Ovary (tissue), 9 donors: ENCODE results near the gene MTMR12. TPM values are rescaled to one million over a fixed set of nuclear protein-coding genes. Genes with fewer than 3 reads are reported as not detected.

Source experiments
- DNase-seq, 5 donors: peaks; one replicate each; pipeline ENCODE4 v3.0.0-alpha.2; 2019 to 2020
- H3K27ac ChIP-seq, 2 donors: fragments of 200-600 bp; one replicate each; pipeline versions ENCODE4 v1.5.1 to v1.8.0; 2019 to 2022
- H3K27me3 ChIP-seq: fragments of 200-600 bp; one replicate; pipeline ENCODE4 v1.8.0; 2022
- H3K36me3 ChIP-seq: fragments of 200-600 bp; sonication (generic); one replicate; pipeline ENCODE4 v1.5.1; 2019
- H3K4me1 ChIP-seq: one replicate; pipeline ENCODE4 v1.8.1; 2013; ENCODE audit warnings: mild to moderate bottlenecking, moderate library complexity; ENCODE audit not compliant: insufficient read depth
- H3K4me3 ChIP-seq: fragments of 200-600 bp; sonication (generic); one replicate; pipeline ENCODE4 v1.5.1; 2017
- H3K9me3 ChIP-seq, 2 donors: fragments of 200-600 bp in 1 of 2; sonication (generic) in 1 of 2; one replicate each; pipeline versions ENCODE4 v1.5.1 to v1.8.1; 2013 to 2019; ENCODE audit warnings: mild to moderate bottlenecking in 1 of 2, moderate library complexity in 1 of 2
- EP300 ChIP-seq: sonication (generic); formaldehyde crosslinking; IDR thresholded peaks from one replicate; pipeline ENCODE4 v1.6.1; 2017; ENCODE audit warnings: antibody characterized with exemption
- POLR2A ChIP-seq: fragments of 450-650 bp; IDR thresholded peaks from one replicate; pipeline ENCODE4 v1.6.1; 2017; ENCODE audit warnings: antibody characterized with exemption, mild to moderate bottlenecking, moderate library complexity
- WGBS, 3 donors: extraction: QIAGEN DNeasy Blood & Tissue Kit in 1 of 3; methylation state at CpG; one replicate each; pipeline versions ENCODE4 v1.1.5 to v1.1.7; 2013 to 2017; 5-methylcytosine and 5-hydroxymethylcytosine counted together
- intact Hi-C, 4 donors: fragments of 100-400 bp; cut with DNase I; formaldehyde crosslinking; loops; one replicate each; pipeline versions ENCODE4 v1.11.0 to v1.15.1; 2022 to 2023
- polyA plus RNA-seq, 2 donors: library from polyadenylated mRNA; stranded (reverse); fragments of 200-250 nt in 1 of 2; fragments of 350-450 nt in 1 of 2; fragmentation: Illumina TruSeq in 1 of 2; extraction: RNeasy Lipid Tissue Mini Kit (QIAGEN cat#74804) in 1 of 2; gene quantifications; one replicate each; pipeline ENCODE4 v1.2.3, GENCODE V29; 2013 to 2014
- total RNA-seq, 7 donors: library from RNA; depleted of rRNA in 2 of 7; stranded (reverse); fragments of >200 nt in 2 of 7; fragmentation: NEBNext Ultra II Directional in 3 of 7; extraction: Animal tissue kit (Norgen Biotek cat#: 25700) in 3 of 7; gene quantifications; one replicate each; pipeline versions ENCODE4 v1.1.0 to v1.2.4, GENCODE V29; 2016 to 2023
- TF ChIP-seq, protein P1 (sequence below), 3 donors: fragments of 450-650 bp in 2 of 3; fragments of 200-600 bp in 1 of 3; IDR thresholded peaks; one replicate each; pipeline versions ENCODE4 v1.5.1 to v1.8.0; 2016 to 2022; ENCODE audit warnings: antibody characterized with exemption in 3 of 3, mild to moderate bottlenecking in 1 of 3
- donor health status: DM: no; HTN: no; CAD: no; lungs with moderate emphysema.
- donor health status: DM: no; HTN: no; CAD: no.
- donor health status: Bipolar disorder and iron deficiency.
- donor health status: DM: yes; HTN: yes; CAD: no.
- donor health status: DM: no; HTN: no; CAD: no.
- donor health status: DM: yes; HTN: yes; CAD: no.

Gene MTMR12
- total and polyA plus RNA-seq, 9 donors: 14.9 to 39.0 (median 35.2) TPM

DNA sequence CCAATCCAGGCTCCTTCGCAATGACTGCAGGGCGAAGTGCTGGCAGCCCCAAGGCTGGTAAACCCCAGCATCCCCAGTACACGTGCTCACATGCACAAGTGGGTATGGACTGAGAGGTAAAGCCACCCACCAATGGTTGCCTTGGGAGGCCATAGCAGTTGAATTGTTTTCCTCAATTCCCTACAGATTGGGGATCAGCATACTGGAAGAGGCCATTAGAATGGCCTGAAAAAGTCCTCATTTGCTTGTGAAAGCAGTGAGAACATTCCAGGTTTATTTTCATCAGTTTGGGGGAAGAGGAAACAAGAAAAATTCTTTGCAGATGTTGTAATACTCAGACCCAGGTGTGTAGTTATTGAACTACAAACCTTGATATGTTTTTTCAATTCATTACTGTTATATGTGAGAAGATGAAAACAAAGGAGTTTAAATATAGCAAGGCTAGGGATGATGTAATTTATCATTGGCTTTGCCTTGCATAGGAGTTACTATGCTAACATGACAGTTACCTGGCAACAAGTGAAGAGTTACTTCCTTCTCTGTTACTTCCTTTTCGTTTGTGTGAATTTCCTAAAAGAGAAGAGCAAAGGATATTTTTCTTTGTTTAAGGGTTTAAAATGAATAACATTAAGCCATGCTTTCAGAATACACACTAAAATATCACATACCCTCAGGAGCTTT, 36.4 kb downstream of the MTMR12 start:
- Histone ChIP-seq H3K4me1 (peaks cover 12% of the 10 kb centered on the region), H3K27ac (no peak overlapping the region), H3K27me3 (no peaks in the 10 kb centered on the region), H3K36me3 (no peaks in the 10 kb centered on the region), H3K9me3 (no peaks in the 10 kb centered on the region), H3K4me3 (no peak overlapping the region)
- no peak for DNase-seq
- 68 to 84% (median 80%) methylated on average over 4 of the region's 4 CpGs for WGBS, 3 donors
- TF ChIP-seq POLR2A: no peak
- TF ChIP-seq, protein P1, sequence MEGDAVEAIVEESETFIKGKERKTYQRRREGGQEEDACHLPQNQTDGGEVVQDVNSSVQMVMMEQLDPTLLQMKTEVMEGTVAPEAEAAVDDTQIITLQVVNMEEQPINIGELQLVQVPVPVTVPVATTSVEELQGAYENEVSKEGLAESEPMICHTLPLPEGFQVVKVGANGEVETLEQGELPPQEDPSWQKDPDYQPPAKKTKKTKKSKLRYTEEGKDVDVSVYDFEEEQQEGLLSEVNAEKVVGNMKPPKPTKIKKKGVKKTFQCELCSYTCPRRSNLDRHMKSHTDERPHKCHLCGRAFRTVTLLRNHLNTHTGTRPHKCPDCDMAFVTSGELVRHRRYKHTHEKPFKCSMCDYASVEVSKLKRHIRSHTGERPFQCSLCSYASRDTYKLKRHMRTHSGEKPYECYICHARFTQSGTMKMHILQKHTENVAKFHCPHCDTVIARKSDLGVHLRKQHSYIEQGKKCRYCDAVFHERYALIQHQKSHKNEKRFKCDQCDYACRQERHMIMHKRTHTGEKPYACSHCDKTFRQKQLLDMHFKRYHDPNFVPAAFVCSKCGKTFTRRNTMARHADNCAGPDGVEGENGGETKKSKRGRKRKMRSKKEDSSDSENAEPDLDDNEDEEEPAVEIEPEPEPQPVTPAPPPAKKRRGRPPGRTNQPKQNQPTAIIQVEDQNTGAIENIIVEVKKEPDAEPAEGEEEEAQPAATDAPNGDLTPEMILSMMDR (IDR thresholded peaks at IDR 0.05): no peak
- TF ChIP-seq EP300: no peak
- intact Hi-C loops: no loop called here

DNA sequence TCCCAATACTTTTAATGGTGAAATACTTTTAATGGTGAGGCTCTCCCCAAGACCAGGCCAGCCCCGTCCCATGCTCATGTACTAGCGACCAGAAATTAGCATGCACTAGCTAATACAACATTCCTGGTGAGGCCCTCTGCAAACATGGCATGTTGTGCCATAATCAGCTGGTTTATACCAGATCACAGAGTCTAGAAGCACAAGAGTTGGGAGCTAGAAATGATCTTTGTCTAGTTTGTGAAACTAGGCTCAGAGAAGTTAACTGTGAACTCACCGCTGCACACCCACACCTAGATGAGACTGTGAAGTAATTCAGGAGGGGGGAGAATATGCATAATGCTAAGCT, 37.4 kb downstream of the MTMR12 start:
- Histone ChIP-seq H3K4me3 (no peak overlapping the region), H3K4me1 (peaks cover 12% of the 10 kb centered on the region), H3K27me3 (no peaks in the 10 kb centered on the region), H3K27ac (peak overlapping the region in 1 of 2 donors; percentile 24), H3K9me3 (no peaks in the 10 kb centered on the region), H3K36me3 (no peaks in the 10 kb centered on the region)
- 44 to 52% (median 50%) methylated on average over 3 of the region's 3 CpGs for WGBS, 3 donors
- DNase-seq: no peak
- intact Hi-C loops: no loop called here
- TF ChIP-seq, protein P1 (IDR thresholded peaks at IDR 0.05): no peak
- no peak for TF ChIP-seq EP300
- TF ChIP-seq POLR2A: no peak

DNA sequence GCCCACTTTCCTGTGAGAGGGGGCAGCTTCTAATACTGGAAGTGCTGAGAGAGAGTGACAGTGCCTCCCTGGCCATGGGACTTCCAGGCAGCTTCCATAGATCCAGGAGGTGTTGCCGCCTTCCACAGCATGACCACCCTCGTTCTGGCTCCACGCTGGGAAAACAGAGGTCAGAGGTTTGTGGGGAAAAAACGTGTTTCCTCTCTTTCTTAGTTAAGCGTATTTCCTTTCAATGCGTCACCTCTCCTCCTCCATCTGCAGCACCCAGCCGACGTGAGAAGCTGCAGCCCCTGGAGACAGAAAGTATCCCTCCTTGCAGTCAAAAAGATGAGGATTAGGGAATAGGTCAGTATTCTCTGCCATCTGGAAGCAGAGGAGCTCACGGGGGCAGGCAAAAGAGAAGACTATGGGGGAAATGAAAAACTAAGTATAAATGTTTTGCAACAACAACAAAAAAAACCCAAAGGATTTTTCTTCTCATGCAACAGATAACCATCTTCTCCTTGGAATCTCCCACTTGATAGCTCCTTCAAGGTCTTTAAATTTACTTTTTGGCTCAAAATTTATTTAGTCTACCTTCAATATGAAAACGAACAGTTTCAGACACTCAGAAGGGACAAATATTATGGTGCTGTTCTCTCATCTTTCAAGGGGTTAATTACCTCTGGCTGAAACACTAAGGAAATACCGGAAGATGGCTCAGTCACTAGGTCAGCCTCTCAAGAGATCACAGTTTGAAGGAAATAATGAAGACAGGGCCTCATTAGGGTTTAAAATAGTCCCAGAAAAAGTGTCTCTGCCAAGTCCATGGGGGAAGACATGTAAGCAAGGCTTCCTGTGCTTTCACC, 38.0 kb downstream of the MTMR12 start:
- no peaks in the 10 kb centered on the region for H3K36me3 ChIP-seq
- H3K27ac ChIP-seq: peak overlapping the region; percentile 24 to 26
- H3K4me1 ChIP-seq: peaks cover 12% of the 10 kb centered on the region
- intact Hi-C loops: no loop called here
- peak; percentile 16 to 50 (median 31) for DNase-seq
- 7 to 15% (median 11%) methylated on average over 11 of the region's 11 CpGs for WGBS, 3 donors
- no peak overlapping the region for H3K4me3 ChIP-seq
- no peak for TF ChIP-seq POLR2A
- TF ChIP-seq, protein P1 (IDR thresholded peaks at IDR 0.05): no peak
- no peak for TF ChIP-seq EP300
- H3K27me3 ChIP-seq: no peaks in the 10 kb centered on the region
- no peaks in the 10 kb centered on the region for H3K9me3 ChIP-seq

DNA sequence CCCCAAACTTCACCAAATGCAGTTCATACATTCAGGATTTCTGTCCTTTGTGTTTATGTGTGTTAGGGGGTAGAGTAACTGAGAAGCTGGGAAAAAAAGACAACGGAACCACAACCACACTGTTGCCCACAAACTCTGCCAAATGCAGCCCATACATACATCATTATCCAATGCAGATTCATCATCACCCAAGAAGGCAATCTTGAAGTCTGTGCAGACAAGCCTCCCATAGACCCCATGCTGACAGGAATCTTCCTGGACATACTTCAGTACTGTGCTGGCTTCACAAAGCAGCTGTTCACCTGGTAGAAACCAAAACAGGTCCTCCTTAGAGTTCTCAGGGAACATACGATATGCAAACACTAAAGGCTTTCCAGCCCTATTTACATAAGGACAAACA, 38.9 kb downstream of the MTMR12 start:
- no peaks in the 10 kb centered on the region for H3K36me3 ChIP-seq
- intact Hi-C loops: no loop called here

More for the DNA sequence above, 38.9 kb downstream of the MTMR12 start:
- Histone ChIP-seq H3K4me3 (no peak overlapping the region), H3K4me1 (peaks cover 12% of the 10 kb centered on the region), H3K27ac (no peak overlapping the region), H3K9me3 (no peaks in the 10 kb centered on the region), H3K27me3 (no peaks in the 10 kb centered on the region)
- TF ChIP-seq EP300 (no peak), POLR2A (no peak)
- TF ChIP-seq, protein P1 (IDR thresholded peaks at IDR 0.05): no peak
- no peak for DNase-seq
- WGBS, 3 donors: 86 to 96% (median 90%) methylated on average over 2 of the region's 2 CpGs
